HG03097 (cell line): ENCODE results near the gene SEL1L2.
A peak's percentile ranks its signal among the peaks of the same experiment; 100 is the strongest.

ENCODE experiments used
- ATAC-seq: cut with Tn5 transposase; IDR thresholded peaks from one replicate; pipeline ENCODE4 v1.9.1; 2021; ENCODE audit not compliant: unreplicated experiment, low FRiP score

Gene SEL1L2

GRCh38 chr20:13822459-13822858 is 168.0 kb downstream of the SEL1L2 start:
- ATAC-seq, result no peak

GRCh38 chr20:13821876-13822275 is 168.5 kb downstream of the SEL1L2 start:
- no peak for ATAC-seq

- peak; percentile 69 for ATAC-seq
These were observed 170.3 kb downstream of the SEL1L2 start for GRCh38 chr20:13819885-13820645.

- ATAC-seq, result no peak
These were observed 173.1 kb downstream of the SEL1L2 start for GRCh38 chr20:13817342-13817741.

- no peak for ATAC-seq
These were observed 173.7 kb downstream of the SEL1L2 start for GRCh38 chr20:13816757-13817156.

- no peak for ATAC-seq
These were observed 175.7 kb downstream of the SEL1L2 start for GRCh38 chr20:13814672-13815071.

- ATAC-seq, result no peak
These were observed 176.5 kb downstream of the SEL1L2 start for GRCh38 chr20:13813910-13814309.

- ATAC-seq, result no peak
These were observed 180.0 kb downstream of the SEL1L2 start for GRCh38 chr20:13810446-13810845.

- no peak for ATAC-seq
These were observed 180.6 kb downstream of the SEL1L2 start for GRCh38 chr20:13809855-13810254.

- ATAC-seq, result no peak
These were observed 181.0 kb downstream of the SEL1L2 start for GRCh38 chr20:13809373-13809772.

- ATAC-seq, result no peak
These were observed 189.7 kb downstream of the SEL1L2 start for GRCh38 chr20:13800728-13801134.

- ATAC-seq, result no peak
These were observed 190.4 kb downstream of the SEL1L2 start for GRCh38 chr20:13799974-13800373.
